SK-N-SH (cell line): Measurements from ENCODE around the gene S100A4.

Experiments used
- EZH2phosphoT487 ChIP-seq: fragments of 200-600 bp; sonication (generic); IDR thresholded peaks from 2 replicates; pipeline ENCODE4 v1.6.1; 2017; ENCODE audit warnings: low read depth, mixed run types, mild to moderate bottlenecking, antibody characterized with exemption, moderate library complexity, borderline replicate concordance
- NFIC ChIP-seq: IDR thresholded peaks from 2 replicates; pipeline ENCODE4 v1.4.0; 2012; ENCODE audit warnings: borderline replicate concordance
- POLR2AphosphoS5 ChIP-seq: IDR thresholded peaks from 2 replicates; pipeline ENCODE4 v1.6.1; 2012; ENCODE audit warnings: low read depth, low read length
- TAF1 ChIP-seq: IDR thresholded peaks from 2 replicates; pipeline ENCODE4 v1.6.1; 2012; ENCODE audit warnings: low read depth, mild to moderate bottlenecking, low read length, moderate library complexity, borderline replicate concordance
- TEAD4 ChIP-seq: IDR thresholded peaks from 2 replicates; pipeline ENCODE4 v1.4.0; 2012; ENCODE audit warnings: mild to moderate bottlenecking, borderline replicate concordance; ENCODE audit not compliant: insufficient read depth
- TF ChIP-seq, protein P1 (sequence below): fragments of 150-350 bp; IDR thresholded peaks from 2 replicates; pipeline ENCODE4 v1.6.1; 2016; ENCODE audit warnings: mild to moderate bottlenecking, low read depth, low read length
- TF ChIP-seq, protein P2 (sequence below): fragments of 200-600 bp; sonication (generic); IDR thresholded peaks from 2 replicates; pipeline ENCODE4 v1.6.1; 2017; ENCODE audit warnings: antibody characterized with exemption, mild to moderate bottlenecking, moderate library complexity

DNA sequence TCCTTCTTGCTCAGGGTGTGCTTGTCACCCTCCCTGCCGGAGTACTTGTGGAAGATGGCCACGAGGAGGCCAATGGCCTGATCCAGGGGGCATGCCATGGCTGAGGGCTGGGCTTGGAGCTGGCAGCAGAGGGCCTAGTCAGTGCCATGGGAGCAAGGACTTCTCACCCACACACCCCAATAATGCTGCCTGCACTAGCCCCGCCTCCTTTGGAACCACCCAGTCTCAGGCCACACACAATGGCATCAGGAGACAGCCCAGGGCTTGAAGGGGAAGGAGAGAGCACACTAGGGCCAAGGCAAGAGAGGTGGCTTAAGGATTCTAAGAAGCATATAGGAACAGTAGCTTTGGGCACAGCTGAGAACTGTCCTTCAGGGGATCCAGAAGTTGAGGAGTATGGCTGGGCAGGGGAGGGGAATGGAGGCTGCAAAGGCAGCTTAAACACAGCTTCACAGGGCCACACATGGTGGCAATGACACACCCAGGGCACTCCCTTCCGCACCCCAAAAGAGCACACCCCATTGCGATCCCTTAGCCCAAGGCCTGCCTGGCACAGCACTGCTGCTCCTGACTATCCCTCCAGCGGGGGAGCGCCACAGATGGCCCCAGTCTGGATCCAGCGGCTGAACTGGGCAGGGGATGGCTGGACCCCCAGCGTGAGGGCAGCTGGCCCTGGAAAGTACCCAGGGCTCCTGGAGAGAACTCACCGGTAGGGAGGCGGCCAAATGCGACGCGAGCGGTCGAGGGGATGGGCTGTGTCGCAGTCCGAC lies 10.2 kb downstream of the S100A4 start, which contains the start of gene S100A6:
- TF ChIP-seq EZH2phosphoT487, result no peak
- TF ChIP-seq, protein P1, sequence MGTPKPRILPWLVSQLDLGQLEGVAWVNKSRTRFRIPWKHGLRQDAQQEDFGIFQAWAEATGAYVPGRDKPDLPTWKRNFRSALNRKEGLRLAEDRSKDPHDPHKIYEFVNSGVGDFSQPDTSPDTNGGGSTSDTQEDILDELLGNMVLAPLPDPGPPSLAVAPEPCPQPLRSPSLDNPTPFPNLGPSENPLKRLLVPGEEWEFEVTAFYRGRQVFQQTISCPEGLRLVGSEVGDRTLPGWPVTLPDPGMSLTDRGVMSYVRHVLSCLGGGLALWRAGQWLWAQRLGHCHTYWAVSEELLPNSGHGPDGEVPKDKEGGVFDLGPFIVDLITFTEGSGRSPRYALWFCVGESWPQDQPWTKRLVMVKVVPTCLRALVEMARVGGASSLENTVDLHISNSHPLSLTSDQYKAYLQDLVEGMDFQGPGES, result no peak
- TF ChIP-seq, protein P2, sequence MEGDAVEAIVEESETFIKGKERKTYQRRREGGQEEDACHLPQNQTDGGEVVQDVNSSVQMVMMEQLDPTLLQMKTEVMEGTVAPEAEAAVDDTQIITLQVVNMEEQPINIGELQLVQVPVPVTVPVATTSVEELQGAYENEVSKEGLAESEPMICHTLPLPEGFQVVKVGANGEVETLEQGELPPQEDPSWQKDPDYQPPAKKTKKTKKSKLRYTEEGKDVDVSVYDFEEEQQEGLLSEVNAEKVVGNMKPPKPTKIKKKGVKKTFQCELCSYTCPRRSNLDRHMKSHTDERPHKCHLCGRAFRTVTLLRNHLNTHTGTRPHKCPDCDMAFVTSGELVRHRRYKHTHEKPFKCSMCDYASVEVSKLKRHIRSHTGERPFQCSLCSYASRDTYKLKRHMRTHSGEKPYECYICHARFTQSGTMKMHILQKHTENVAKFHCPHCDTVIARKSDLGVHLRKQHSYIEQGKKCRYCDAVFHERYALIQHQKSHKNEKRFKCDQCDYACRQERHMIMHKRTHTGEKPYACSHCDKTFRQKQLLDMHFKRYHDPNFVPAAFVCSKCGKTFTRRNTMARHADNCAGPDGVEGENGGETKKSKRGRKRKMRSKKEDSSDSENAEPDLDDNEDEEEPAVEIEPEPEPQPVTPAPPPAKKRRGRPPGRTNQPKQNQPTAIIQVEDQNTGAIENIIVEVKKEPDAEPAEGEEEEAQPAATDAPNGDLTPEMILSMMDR, result no peak
- no peak for TF ChIP-seq NFIC
- TF ChIP-seq TEAD4, result no peak
- peak; percentile 87 for TF ChIP-seq POLR2AphosphoS5
- no peak for TF ChIP-seq TAF1
